Rectal smooth muscle tissue (tissue), 1 donor: Measurements from ENCODE around the gene MAP1LC3B2.
"Not testable (repeated sequence)": the region's sequence is repeated elsewhere in the genome, so short reads cannot be mapped to it uniquely, and the experiment has no call there.

ENCODE experiments used
- H3K27ac ChIP-seq: one replicate; pipeline ENCODE4 v1.7.0; 2013; ENCODE audit warnings: low read depth, low read length, inconsistent platforms
- H3K27me3 ChIP-seq: one replicate; pipeline ENCODE4 v1.7.0; 2013; ENCODE audit warnings: low read length; ENCODE audit not compliant: control insufficient read depth, insufficient read depth
- H3K36me3 ChIP-seq: one replicate; pipeline ENCODE4 v1.7.0; 2013; ENCODE audit warnings: low read length; ENCODE audit not compliant: control insufficient read depth, insufficient read depth
- H3K4me1 ChIP-seq: one replicate; pipeline ENCODE4 v1.7.0; 2013; ENCODE audit warnings: low read length; ENCODE audit not compliant: control insufficient read depth, insufficient read depth
- H3K4me3 ChIP-seq: one replicate; pipeline ENCODE4 v1.7.0; 2013; ENCODE audit warnings: low read length
- H3K9ac ChIP-seq: one replicate; pipeline ENCODE4 v1.7.0; 2013; ENCODE audit warnings: low read length

MAP1LC3B2 gene

DNA sequence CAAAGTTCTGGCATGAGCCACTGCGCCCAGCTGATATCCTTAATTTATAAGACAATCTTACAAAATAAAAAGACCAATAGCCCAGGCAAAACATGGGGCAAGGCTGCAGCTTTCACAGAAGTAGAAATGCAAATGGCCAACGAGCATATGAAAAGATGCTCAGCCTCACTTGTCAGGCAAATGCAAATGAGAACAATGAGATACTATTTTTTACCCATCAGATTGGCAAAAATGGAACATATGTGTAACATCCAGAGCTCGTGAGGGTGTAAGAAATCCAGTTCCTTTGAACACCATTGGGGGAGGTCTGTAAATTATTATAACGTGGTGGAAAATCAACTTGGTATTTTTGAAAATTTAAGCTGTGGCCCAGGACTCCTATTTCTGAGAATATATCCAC is 14.6 kb downstream of the MAP1LC3B2 start:
- Histone ChIP-seq H3K27ac (no peak overlapping the region), H3K4me3 (no peak overlapping the region), H3K9ac (no peak overlapping the region), H3K27me3 (no peaks in the 10 kb centered on the region), H3K4me1 (no peaks in the 10 kb centered on the region), H3K36me3 (no peaks in the 10 kb centered on the region)

- not testable (repeated sequence) for H3K27me3 ChIP-seq, H3K4me3 ChIP-seq, H3K27ac ChIP-seq, H3K9ac ChIP-seq, H3K36me3 ChIP-seq, H3K4me1 ChIP-seq
Observed at GRCh38 chr12:116575754-116576153, 16.6 kb downstream of the MAP1LC3B2 start.

GRCh38 chr12:116577154-116577561 is 18.0 kb downstream of the MAP1LC3B2 start:
- Histone ChIP-seq H3K9ac (no peak overlapping the region), H3K4me3 (no peak overlapping the region), H3K27me3 (no peaks in the 10 kb centered on the region), H3K27ac (no peak overlapping the region), H3K4me1 (no peaks in the 10 kb centered on the region), H3K36me3 (no peaks in the 10 kb centered on the region)

- Histone ChIP-seq H3K4me1 (no peaks in the 10 kb centered on the region), H3K27me3 (no peaks in the 10 kb centered on the region), H3K36me3 (no peaks in the 10 kb centered on the region), H3K9ac (no peak overlapping the region), H3K27ac (no peak overlapping the region), H3K4me3 (no peak overlapping the region)
Observed at GRCh38 chr12:116578051-116578450, 18.9 kb downstream of the MAP1LC3B2 start.

GRCh38 chr12:116582610-116583009 is 23.4 kb downstream of the MAP1LC3B2 start:
- Histone ChIP-seq H3K27me3 (no peaks in the 10 kb centered on the region), H3K27ac (no peak overlapping the region), H3K4me3 (no peak overlapping the region), H3K4me1 (no peaks in the 10 kb centered on the region), H3K36me3 (no peaks in the 10 kb centered on the region), H3K9ac (no peak overlapping the region)

- no peak overlapping the region for H3K27ac ChIP-seq
- H3K9ac ChIP-seq = no peak overlapping the region
Observed at GRCh38 chr12:116583129-116583694, 24.0 kb downstream of the MAP1LC3B2 start.

GRCh38 chr12:116587270-116587669 is 28.1 kb downstream of the MAP1LC3B2 start:
- Histone ChIP-seq H3K27me3 (no peaks in the 10 kb centered on the region), H3K4me3 (no peak overlapping the region), H3K4me1 (peaks cover 2% of the 10 kb centered on the region), H3K27ac (no peak overlapping the region), H3K9ac (no peak overlapping the region), H3K36me3 (no peaks in the 10 kb centered on the region)

More at GRCh38 chr12:116583129-116583694, 24.0 kb downstream of the MAP1LC3B2 start:
- no peaks in the 10 kb centered on the region for H3K4me1 ChIP-seq
- no peak overlapping the region for H3K4me3 ChIP-seq
- H3K36me3 ChIP-seq = no peaks in the 10 kb centered on the region
- no peaks in the 10 kb centered on the region for H3K27me3 ChIP-seq

- Histone ChIP-seq H3K4me3 (no peak overlapping the region), H3K27ac (no peak overlapping the region), H3K9ac (no peak overlapping the region), H3K4me1 (peaks cover 4% of the 10 kb centered on the region), H3K27me3 (no peaks in the 10 kb centered on the region), H3K36me3 (no peaks in the 10 kb centered on the region)
Observed at GRCh38 chr12:116588390-116589028, 29.3 kb downstream of the MAP1LC3B2 start.

DNA sequence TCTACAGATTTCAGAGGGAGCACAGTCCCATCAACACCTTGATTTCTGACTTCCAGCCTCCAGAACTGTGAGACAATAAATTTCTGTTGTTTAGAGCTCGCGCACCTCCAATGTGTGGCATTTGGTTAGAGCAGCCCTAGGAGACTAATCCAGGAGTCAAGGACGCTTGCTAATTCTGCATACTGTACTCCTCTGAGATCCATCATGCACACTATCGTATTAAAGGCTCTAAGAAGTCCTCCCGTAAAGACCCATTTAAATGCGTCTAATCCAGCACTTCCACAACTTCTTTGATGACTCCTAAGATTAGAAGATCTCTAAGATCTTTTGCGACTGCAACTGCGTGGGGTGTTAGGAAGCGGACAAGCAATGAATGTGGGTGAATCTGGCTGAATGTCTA is 30.4 kb downstream of the MAP1LC3B2 start:
- H3K4me1 ChIP-seq = peaks cover 4% of the 10 kb centered on the region
- no peak overlapping the region for H3K27ac ChIP-seq
- no peak overlapping the region for H3K4me3 ChIP-seq
- H3K9ac ChIP-seq = no peak overlapping the region
- H3K27me3 ChIP-seq = no peaks in the 10 kb centered on the region
- H3K36me3 ChIP-seq = no peaks in the 10 kb centered on the region

GRCh38 chr12:116590561-116590960 is 31.4 kb downstream of the MAP1LC3B2 start:
- H3K27me3 ChIP-seq = no peaks in the 10 kb centered on the region
- no peak overlapping the region for H3K4me3 ChIP-seq
- no peak overlapping the region for H3K27ac ChIP-seq
- no peak overlapping the region for H3K9ac ChIP-seq
- peaks cover 4% of the 10 kb centered on the region for H3K4me1 ChIP-seq
- H3K36me3 ChIP-seq = no peaks in the 10 kb centered on the region

GRCh38 chr12:116591855-116592637 is 32.9 kb downstream of the MAP1LC3B2 start:
- Histone ChIP-seq H3K27ac (peak overlapping the region; percentile 4), H3K4me1 (peaks cover 4% of the 10 kb centered on the region), H3K36me3 (no peaks in the 10 kb centered on the region), H3K9ac (no peak overlapping the region), H3K27me3 (no peaks in the 10 kb centered on the region), H3K4me3 (no peak overlapping the region)

DNA sequence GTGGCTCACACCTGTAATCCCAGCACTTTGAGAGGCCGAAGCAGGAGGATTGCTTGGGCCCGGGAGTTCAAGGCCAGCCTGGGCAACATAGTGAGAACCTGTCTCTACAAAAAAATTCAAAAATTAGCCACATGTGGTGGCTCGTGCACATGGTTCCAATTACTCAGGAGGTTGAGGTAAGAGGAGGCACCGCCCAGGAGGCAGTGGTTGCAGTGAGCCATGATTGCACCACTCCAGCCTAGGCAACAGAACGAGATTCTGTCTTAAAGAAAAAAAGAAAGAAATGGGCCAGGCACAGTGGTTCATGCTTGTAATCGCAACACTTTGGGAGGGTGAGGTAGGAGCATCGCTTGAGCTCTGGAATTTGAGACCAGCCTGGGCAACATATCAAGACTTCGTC is 33.5 kb downstream of the MAP1LC3B2 start:
- Histone ChIP-seq H3K9ac (no peak overlapping the region), H3K27ac (peak overlapping the region; percentile 3), H3K27me3 (no peaks in the 10 kb centered on the region), H3K4me3 (no peak overlapping the region), H3K36me3 (no peaks in the 10 kb centered on the region), H3K4me1 (peaks cover 4% of the 10 kb centered on the region)
